ENCODE measurements around the gene GOLGA6A. TPM values are rescaled to one million over a fixed set of nuclear protein-coding genes. Genes with fewer than 3 reads are reported as not detected.

The GOLGA6A gene
- total RNA-seq, 1 donor from 2014 or later, result not detected

- no peak overlapping the region for H3K27ac Mint-ChIP-seq
- H3K4me1 Mint-ChIP-seq (ENCODE audit: low read depth), result peaks cover 8% of the 10 kb centered on the region
- no peaks in the 10 kb centered on the region for H3K36me3 Mint-ChIP-seq (ENCODE audit: low read depth)
- intact Hi-C loops (cut with micrococcal nuclease), result no loop called here
- no peak for DNase-seq (ENCODE audit: low spot score)
- H3K27me3 Mint-ChIP-seq (ENCODE audit: low read depth), result no peaks in the 10 kb centered on the region
- H3K4me3 Mint-ChIP-seq (ENCODE audit: low read depth), result no peak overlapping the region
- H3K9me3 Mint-ChIP-seq, result no peaks in the 10 kb centered on the region
These were observed 38.7 kb downstream of the GOLGA6A start for GRCh38 chr15:74043425-74044266.

- intact Hi-C loops (cut with micrococcal nuclease), result no loop called here
- Mint-ChIP-seq H3K4me3 (ENCODE audit: low read depth) (no peak overlapping the region), H3K4me1 (ENCODE audit: low read depth) (peaks cover 3% of the 10 kb centered on the region), H3K36me3 (ENCODE audit: low read depth) (peaks cover 3% of the 10 kb centered on the region), H3K27me3 (ENCODE audit: low read depth) (no peaks in the 10 kb centered on the region), H3K27ac (no peak overlapping the region), H3K9me3 (no peaks in the 10 kb centered on the region)
- no peak for DNase-seq (ENCODE audit: low spot score)
These were observed 39.5 kb downstream of the GOLGA6A start for GRCh38 chr15:74042603-74043424.

DNA sequence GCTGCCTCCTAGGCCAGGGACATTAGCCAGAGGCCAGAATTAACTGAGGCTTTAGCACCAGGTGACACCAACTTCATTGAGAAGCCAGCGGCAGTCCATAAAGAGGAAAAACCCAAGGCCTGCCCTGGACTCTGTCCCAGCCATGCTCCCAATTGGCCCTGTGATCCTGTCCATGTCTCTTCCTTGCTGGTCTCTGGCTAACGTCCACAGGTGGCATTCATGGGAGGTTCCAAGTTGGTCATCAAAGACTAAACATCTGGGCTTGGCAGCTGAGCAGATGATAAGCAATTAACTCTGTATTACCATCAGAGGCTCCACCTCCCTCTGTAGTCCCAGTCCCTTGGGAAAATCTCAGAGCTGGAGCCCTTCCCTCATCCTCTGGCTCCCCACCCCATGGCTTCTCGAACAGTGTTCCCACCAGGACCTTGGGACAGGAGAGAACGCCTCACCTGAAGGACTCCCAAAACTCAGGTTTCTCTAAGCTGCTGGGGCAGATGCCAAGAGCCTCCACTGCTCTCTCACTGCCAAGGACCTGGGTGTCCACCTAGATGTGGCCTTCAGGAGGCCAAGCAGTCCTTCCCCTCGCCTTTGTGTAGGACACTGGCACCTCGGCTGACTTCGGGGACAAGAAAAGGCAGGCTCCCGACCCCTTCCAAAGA lies 40.4 kb downstream of the GOLGA6A start:
- Mint-ChIP-seq H3K9me3 (no peaks in the 10 kb centered on the region), H3K4me3 (ENCODE audit: low read depth) (no peak overlapping the region), H3K4me1 (ENCODE audit: low read depth) (no peaks in the 10 kb centered on the region), H3K27ac (no peak overlapping the region), H3K36me3 (ENCODE audit: low read depth) (peaks cover 12% of the 10 kb centered on the region), H3K27me3 (ENCODE audit: low read depth) (no peaks in the 10 kb centered on the region)
- DNase-seq (ENCODE audit: low spot score), result no peak
- intact Hi-C loops (cut with micrococcal nuclease), result no loop called here

- H3K27me3 Mint-ChIP-seq (ENCODE audit: low read depth), result no peaks in the 10 kb centered on the region
- H3K4me1 Mint-ChIP-seq (ENCODE audit: low read depth), result no peaks in the 10 kb centered on the region
- no peak overlapping the region for H3K27ac Mint-ChIP-seq
- H3K36me3 Mint-ChIP-seq (ENCODE audit: low read depth), result peaks cover 18% of the 10 kb centered on the region
- intact Hi-C loops (cut with micrococcal nuclease), result no loop called here
- no peak for DNase-seq (ENCODE audit: low spot score)
- H3K9me3 Mint-ChIP-seq, result no peaks in the 10 kb centered on the region
- no peak overlapping the region for H3K4me3 Mint-ChIP-seq (ENCODE audit: low read depth)
These were observed 41.0 kb downstream of the GOLGA6A start for GRCh38 chr15:74041311-74041756.

GRCh38 chr15:74040109-74040850 lies 42.1 kb downstream of the GOLGA6A start:
- H3K27ac Mint-ChIP-seq, result no peak overlapping the region
- peaks cover 27% of the 10 kb centered on the region for H3K36me3 Mint-ChIP-seq (ENCODE audit: low read depth)
- no peaks in the 10 kb centered on the region for H3K4me1 Mint-ChIP-seq (ENCODE audit: low read depth)
- no peak overlapping the region for H3K4me3 Mint-ChIP-seq (ENCODE audit: low read depth)
- no peaks in the 10 kb centered on the region for H3K27me3 Mint-ChIP-seq (ENCODE audit: low read depth)
- intact Hi-C loops (cut with micrococcal nuclease), result no loop called here
- H3K9me3 Mint-ChIP-seq, result no peaks in the 10 kb centered on the region
- DNase-seq (ENCODE audit: low spot score), result no peak

DNA sequence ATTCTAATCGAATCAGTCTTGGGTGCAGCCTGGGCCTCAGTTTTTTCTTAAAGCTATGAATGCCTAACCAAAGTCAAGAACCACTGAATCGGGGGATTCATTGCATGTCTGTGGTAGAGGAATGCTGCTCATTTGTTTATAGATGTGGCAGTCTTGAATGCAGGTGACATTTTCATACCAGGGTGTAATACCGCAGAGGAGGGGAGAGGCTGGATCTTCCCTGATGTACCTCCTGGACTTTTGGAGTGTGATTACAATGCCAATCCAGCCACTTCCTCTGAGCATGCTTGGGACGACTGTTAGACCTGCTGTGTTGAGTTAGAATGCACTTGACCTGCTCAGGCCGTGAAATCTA lies 42.7 kb downstream of the GOLGA6A start:
- intact Hi-C loops (cut with micrococcal nuclease), result no loop called here
- Mint-ChIP-seq H3K36me3 (ENCODE audit: low read depth) (peaks cover 32% of the 10 kb centered on the region), H3K4me1 (ENCODE audit: low read depth) (no peaks in the 10 kb centered on the region), H3K9me3 (no peaks in the 10 kb centered on the region), H3K27me3 (ENCODE audit: low read depth) (no peaks in the 10 kb centered on the region), H3K27ac (no peak overlapping the region), H3K4me3 (ENCODE audit: low read depth) (no peak overlapping the region)
- DNase-seq (ENCODE audit: low spot score), result no peak

DNA sequence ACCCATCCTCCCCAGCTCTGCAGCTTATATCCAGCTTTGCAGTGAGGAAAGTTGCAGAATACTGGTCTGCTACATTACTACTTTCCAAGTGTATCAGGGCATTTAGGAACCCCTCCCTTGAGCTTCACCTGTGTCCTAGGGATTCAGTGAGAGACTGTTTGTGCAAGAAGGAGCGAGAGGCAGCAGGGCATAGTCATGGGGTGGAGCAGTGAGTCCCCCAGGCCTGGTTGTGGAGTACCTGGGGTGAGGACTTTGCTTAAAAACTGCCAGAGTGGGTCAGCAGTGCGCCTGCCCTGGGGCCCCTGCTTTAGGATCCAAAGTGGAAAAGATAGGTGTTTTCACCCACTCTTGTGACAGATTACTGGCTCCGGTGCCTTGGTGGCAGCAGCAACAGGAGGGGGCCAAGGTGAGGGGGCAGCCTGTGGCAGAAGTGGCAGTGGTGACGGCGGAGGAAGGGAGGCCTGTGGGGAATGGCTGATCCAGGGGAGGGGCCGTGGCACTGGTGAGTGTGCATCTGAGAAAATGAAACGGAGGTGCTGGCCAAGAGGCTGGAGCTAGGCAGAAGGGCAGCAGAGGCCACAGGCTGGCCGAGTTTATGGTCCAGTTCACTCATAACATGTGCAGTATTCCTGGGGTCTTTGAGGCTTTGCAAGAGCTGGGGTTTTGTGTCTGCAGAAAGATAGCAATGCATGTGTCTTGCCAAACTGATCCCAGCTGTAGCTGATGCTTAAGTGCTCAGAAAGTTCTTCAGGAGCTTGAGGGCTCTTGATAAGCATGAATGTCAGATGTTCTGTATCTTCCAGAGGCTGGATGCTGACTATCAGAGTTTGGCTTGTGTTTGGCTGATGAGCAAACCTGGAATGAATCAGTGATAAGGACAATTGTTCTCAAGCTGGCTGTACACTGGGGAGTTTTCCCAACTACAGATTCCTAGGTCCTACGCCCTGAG lies 43.4 kb downstream of the GOLGA6A start:
- Mint-ChIP-seq H3K4me3 (ENCODE audit: low read depth) (no peak overlapping the region), H3K4me1 (ENCODE audit: low read depth) (no peaks in the 10 kb centered on the region), H3K27ac (no peak overlapping the region)

DNA sequence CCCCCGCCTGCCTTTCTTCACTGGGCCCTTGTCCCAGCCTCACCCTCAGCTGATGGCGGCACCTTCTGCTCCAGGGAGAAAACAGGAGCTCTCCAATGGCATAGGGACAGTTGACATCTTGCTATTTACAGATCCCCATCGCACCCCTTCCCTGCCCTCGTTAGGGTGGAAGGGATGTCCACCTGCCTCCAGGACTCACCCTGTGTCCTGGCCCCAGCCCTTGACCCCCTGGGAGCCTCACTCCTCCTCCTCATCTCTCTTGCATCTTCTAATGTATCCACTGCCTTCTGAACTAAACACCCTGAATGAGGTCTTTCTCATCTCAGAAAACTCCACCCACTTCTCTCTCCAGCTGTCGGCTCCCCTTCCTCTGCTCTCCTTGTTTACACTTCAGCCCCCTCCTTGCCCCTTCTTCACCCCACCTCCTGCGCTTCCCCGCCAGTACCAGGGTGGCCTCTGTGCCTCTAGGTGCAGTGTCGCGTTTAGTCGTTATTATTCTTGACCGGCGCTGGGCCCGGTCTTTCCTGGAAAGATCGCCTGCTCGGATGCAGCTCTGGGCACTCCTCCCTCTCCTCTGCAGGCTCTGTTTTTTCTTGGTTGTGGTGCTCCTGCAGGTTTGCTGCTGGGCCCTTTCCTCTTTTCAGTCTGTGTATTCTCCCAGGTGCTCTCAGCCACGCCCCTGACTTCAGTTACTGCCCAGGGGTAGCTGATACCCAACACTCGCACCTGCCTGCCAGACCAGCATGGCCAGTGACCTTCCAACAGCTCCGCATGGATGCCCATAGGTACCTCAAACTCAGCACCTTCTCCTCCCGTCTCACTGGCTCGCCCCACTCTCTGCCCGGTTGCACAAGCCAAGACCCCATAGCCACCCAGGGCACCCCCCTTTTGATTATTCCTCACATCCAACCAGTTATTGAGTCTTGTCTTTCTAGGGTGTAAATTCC lies 44.9 kb downstream of the GOLGA6A start:
- Mint-ChIP-seq H3K27me3 (ENCODE audit: low read depth) (no peaks in the 10 kb centered on the region), H3K9me3 (no peaks in the 10 kb centered on the region), H3K4me1 (ENCODE audit: low read depth) (no peaks in the 10 kb centered on the region), H3K27ac (no peak overlapping the region), H3K36me3 (ENCODE audit: low read depth) (peaks cover 46% of the 10 kb centered on the region), H3K4me3 (ENCODE audit: low read depth) (no peak overlapping the region)
- no peak for DNase-seq (ENCODE audit: low spot score)
- intact Hi-C loops (cut with micrococcal nuclease), result no loop called here

More for the DNA sequence above, 43.4 kb downstream of the GOLGA6A start:
- intact Hi-C loops (cut with micrococcal nuclease), result no loop called here
- H3K9me3 Mint-ChIP-seq, result no peaks in the 10 kb centered on the region
- H3K27me3 Mint-ChIP-seq (ENCODE audit: low read depth), result no peaks in the 10 kb centered on the region
- H3K36me3 Mint-ChIP-seq (ENCODE audit: low read depth), result peaks cover 38% of the 10 kb centered on the region
- DNase-seq (ENCODE audit: low spot score), result no peak

DNA sequence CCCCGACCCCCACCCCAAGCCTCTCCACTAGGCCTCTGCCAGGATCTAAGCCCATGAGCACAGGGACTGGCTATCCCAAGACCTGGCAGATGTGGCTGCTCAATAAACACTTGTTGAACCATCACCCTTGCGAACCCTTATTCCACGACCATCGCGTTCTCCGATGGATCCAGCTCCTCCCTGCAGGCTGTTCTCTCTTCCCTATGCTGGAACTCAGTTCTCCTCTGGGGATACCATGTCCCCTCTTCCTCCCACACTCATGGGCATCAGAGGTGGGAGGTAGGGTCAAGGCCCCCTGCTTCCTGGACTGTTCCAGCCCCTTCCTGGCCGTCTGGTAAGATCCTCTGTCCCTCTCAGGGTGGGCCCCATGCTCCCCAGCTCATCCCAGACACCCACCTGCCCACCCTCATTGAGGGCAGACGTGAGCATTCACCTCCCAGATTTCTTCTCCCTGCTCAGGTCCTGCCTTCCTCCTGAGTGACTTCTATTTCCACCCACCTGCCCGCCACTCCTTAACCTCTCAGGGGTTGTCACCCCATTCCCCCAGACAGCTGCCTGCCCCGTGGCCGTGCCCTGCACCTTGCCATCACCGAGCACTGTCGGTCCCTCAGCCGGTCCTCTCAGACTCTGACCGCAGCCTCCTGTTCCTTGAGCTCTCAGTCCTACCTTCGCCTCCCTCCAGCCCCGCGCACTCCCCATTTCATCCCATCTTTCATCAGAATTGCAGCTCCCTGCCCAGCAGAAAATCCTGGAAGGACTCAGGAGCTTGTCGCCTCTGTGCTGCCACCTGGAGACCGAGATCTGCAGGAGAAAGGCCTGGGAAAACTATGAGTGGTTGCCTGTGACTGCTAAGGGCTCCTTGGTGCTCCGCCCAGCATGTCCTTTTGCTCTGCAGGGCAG lies 45.8 kb downstream of the GOLGA6A start:
- DNase-seq (ENCODE audit: low spot score), result no peak

More for the DNA sequence above, 45.8 kb downstream of the GOLGA6A start:
- intact Hi-C loops (cut with micrococcal nuclease), result no loop called here
- Mint-ChIP-seq H3K4me3 (ENCODE audit: low read depth) (no peak overlapping the region), H3K27me3 (ENCODE audit: low read depth) (no peaks in the 10 kb centered on the region), H3K27ac (no peak overlapping the region), H3K9me3 (no peaks in the 10 kb centered on the region), H3K36me3 (ENCODE audit: low read depth) (peaks cover 54% of the 10 kb centered on the region), H3K4me1 (ENCODE audit: low read depth) (no peaks in the 10 kb centered on the region)

All from activated T-helper 2 cell treated with anti-CD3 and anti-CD28 coated beads, Interferon-gamma antibody, Interleukin-2, Interleukin-4, amounts not matched to agents 10 μg/mL and 5 μg/mL and 100 μg/mL, durations not matched to agents 14 hours and 24 hours and 36 hours (primary cell).